CD4-positive, alpha-beta T cell treated with Interleukin-17A for 1 hour (primary cell): ENCODE data around the gene SLC16A9.

Experiments
- DNase-seq: peaks from one replicate; pipeline ENCODE4 v3.0.0-alpha.2; 2020

SLC16A9 gene

DNA sequence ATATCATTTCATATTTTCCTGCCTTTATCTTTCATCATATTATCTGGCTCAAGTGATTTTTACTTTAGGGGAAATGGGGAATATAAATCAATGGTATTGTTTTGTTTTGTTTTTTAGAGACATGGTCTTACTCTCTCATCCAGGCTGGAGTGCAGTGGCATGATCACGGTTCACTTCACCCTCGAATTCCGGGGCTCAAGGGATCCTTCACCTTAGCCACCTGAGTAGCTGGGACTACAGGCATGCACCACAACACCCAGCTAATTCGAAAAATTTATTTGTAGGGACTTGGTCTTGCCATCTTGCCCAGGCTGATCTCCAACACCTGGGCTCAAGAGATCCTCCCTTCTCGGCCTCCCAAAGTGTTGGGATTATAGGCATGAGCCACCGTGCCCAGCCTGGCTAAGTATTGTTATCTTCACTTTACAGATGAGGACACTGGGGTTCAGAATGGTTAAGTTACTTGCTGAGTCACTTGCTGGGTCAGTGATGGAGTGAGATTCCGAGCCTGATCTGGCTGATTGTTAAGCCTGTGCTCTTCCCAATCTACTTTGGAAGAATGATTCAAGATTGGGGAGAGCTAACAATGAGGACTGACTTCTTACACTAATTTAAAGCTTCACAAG is 3.7 kb upstream of the SLC16A9 start:
- no peak for DNase-seq

DNA sequence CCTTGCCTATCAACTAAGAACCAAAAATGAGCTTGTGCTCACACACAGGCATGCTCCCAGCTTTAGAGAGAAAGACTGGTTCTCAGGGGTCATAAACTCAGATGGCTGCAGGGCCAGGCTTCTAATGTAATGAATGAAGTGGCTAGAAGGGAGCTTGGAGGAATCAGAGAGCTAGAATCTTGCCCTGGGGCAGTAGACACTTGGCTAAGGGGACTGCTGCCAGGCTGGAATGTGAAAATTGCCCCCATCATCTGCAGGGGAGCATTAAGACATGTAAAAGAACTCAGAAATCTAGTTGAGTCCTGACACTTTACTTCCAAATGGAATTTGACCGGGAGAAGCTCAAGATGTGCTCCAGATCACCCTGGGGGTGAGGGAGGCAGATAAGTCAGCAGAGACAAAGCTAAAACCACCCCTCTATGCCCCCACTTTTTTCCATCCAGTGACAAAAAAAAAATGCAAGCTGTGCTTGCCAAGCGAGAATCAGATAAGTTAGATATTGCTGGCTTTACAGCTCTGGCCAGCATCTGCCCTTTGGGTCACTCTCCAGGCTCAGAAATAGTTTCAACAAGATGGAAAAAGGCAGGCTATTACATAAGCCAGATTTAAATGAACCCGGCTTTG is 2.3 kb upstream of the SLC16A9 start:
- no peak for DNase-seq

DNA sequence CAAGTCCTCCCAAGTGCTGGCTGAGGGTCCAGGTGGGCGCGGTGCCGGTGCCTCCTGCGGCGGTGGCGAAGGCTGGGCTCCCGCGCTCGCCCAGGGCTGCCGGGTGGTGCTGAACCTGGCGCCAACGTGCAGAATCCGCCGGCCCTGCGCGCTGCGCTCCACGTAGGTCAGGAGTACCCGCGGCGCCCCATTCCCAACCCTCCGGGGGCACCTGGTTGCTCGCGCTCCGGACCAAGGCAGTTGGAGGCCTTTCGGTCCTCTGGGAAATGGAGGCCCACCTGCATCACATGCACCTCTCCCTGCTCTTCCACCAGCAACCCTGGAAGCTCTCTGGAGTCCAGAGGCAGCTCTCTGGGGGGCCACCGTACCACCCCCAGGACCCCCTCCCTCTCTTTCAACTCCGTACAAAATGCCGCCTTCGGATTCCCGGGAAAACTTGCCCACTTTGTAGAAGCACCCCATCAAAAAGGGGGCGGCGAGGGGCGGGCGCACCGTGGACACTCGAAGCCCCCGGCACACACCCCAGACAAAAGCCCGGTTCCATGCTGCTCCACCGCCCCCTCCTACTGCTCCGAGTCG is 745 bp downstream of the SLC16A9 start:
- DNase-seq: no peak

DNA sequence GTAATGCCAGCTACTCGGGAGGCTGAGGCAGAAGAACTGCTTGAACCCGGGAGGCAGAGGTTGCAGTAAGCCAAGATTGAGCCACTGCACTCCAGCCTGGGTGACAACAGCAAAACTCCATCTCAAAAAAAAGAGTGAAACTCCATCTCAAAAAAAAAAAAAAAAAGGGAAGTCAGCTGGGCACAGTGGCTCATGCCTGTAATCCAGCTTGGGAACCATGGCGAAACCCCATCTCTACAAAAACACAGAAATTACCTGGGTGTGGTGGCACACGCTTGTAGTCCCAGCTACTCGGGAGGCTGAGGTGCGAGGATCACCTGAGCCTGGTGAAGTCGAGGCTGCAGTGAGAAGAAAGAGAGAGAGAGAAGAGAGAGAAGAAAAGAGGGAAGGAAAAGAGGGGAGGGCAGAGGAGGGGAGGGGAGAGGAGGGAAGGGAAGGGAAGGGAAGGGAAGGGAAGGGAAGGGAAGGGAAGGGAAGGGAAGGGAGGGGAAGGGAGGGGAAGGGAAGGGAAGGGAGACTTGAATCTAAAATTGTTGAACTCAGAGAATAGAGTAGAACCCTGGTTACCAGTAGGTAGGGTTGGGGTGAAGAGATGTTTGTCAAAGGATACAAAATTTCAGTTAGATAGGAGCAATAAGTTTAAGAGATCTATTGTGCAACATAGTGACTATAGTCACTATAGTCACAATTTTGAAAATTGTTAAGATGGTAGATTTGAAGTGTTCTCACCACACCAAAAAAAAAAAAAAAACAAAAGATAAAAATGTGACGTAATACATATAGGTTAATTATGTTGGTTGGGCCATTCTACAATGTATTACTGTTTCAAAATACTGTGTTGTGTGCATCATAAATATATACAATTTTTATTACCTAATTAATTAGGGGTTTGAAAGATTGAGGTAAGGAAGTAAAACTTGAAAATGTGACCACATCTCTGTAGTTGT is 2.5 kb downstream of the SLC16A9 start:
- DNase-seq: no peak

DNA sequence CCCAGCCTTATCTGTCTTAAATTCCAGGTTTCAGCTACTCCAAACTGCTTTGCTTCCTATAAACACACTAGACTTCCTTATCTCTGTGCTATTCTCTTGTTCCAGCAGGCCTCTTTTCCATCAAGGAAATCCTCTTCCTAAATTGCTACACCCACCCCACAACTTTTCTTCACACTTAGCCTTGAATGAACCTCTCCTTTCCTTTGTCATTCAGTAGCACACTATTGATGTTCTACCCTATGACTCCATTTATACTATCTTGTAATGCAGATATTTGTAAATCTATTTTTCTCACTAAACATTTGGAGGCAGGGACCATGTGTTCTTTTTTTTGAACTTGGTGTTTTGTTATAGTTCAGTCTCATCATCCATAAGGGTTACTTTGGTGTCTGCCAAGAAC is 3.7 kb downstream of the SLC16A9 start:
- DNase-seq: no peak

DNA sequence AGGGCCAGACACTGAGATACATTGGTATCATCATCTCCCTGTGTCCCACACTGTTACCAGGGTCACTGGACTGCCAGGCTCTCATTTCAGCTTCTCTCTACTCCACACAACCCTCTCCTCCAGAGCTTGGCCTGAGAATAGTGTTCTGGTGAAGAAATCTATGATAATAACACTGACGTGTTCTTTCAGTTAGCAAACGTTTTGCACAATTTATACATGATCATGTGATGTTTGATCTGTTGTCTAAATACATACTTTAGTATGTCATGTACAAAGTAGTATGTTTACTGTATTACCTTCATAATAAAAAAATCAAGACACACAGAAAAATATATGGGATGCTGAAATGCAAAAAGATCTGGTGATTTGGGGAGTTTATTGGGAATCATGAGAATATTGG is 5.0 kb downstream of the SLC16A9 start:
- no peak for DNase-seq

DNA sequence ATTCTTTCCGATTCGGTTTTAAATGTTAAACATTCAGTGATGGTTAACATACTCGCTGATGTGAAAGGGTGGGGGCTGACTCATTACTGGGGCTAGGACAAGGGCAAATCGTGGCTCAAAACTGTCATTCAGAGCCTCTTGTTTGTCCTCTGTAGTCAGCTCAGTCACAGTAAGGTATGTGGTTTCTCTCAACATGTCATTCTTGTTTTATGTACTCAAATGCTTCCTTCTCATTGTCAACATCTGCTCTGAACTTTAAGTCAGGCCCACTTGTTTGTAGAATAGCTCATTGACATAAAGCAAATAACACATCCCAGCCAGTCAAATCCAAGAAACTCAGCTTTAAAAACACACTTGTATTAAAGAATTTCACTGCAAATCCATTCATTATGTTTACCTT is 7.3 kb downstream of the SLC16A9 start:
- DNase-seq: no peak

DNA sequence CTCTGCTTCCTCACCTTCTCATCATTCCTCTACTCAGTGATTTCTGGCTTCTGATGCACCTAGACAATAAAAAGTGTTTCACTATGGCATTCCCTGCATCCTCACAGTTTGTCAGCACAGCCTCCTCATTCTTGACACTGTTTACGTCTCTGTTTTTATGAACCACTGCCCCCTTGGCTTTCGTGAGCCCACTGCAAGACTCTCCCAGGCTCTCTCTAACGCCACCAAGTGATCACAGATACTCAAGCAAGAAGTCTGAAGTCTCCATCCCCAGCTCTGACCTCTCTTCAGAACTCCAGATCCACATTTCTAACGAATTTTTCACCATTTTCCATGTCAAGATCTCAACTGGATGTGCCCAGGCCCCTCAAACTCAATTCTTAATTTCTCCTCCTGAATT is 8.9 kb downstream of the SLC16A9 start:
- no peak for DNase-seq

DNA sequence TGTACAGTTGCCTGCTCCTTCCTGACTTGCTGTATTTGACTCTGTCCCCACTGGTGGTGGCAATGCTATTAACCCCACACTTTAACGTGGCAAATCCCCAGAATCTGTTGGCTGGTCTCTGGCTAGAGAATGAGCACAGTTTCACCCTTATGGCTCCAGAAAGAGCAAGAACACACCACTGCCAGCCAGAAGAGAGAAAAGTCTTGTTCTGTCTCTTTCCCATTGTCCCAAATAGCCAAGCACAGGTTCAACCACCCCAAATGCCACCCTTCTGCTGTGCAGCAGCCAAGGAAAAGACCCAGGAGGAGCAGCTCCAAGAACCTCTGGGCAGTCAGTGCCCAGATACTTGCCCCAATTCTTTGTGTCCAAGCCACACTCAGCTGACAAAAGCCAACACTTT is 11.3 kb downstream of the SLC16A9 start:
- DNase-seq: no peak

DNA sequence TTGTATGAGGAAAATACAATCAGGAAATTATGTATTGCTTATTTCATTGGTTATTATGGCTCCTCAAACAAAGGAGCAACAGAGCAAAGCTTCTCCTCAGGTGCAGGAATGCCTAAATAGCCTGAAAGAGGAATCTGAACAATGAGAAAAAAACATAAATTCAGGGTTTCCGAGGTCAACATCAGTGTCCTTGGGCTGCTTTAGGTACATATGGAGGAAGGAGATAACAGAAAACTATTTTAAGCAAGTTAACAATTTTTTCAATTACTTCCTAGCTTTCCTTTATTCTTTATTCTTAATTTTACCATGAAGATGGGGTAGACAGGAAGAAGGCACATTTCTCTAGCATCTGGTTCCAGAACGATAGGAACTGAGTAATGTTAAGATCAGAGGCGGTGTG is 14.0 kb downstream of the SLC16A9 start:
- no peak for DNase-seq

DNA sequence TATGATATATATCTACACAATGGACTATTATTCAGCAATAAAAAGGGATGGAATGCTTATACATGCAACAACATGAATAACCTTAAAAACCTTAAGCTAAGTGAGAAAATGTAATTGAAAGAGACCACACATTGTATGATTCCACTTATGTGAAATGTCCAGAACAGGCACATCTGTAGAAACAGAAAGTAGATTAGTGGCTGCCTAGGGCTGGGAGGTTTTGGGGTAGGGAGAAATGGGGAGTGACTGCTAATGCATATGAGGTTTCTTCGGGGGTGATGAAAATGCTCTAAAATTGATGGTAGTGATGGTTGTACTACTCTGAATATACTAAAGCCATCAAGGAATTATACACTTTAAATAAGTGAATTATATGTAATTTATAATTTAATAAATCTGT is 14.7 kb downstream of the SLC16A9 start:
- DNase-seq: no peak

DNA sequence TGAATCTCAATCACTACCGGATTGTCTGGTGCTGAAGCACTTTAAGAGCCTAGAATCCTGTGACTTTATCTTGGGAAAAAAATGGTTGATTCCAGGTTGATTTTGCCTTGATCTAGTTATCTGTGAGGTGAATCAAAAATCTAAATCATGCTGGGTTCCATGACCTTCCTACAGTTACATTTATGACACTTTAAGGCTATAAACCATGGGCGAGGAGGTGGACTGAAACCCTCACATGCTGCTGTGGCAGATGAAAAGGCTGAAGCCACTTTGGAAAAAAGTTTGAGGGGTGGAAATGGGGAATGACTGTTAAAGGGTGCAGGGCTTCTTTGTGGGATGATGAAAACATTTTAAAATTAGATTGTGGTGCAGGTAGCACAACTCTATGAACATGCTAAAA is 17.5 kb downstream of the SLC16A9 start:
- no peak for DNase-seq

DNA sequence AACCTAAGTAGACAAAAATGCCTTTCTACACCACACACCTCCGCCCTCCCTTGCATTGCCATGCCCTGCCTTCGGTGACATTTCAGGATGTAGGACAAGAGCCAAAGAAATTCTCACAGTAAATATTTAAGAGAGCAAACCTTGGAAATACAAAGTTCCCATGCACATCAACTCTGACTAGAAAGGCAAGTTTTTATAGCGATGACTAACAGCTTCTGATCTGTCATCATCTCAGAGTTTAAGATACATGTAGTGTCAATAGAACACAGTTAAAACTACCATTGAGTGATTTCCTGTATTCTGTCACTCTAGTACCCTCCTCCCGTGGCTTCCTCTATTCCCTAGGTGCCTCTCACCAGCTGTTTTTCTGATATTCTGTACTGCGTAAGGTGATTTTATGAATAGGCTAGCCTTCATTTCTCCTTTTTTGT is 20.7 kb downstream of the SLC16A9 start:
- DNase-seq: no peak

DNA sequence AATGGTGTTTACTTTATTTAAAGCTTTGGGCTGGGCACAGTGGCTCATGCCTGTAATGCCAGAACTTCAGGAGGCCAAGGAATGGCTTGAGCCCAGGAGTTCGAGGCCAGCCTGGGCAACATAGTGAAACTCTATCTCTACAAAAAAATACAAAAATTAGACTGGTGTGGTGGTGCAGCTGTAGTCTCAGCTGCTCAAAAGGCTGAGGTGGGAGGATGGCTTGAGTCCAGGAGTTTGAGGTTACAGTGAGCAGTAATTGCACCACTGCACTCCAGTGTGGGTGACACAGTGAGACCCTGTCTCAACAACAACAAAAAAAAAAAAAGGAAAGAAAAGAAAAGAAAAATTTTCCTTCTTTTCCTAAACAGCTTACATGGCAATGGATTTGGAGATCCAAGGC is 22.0 kb downstream of the SLC16A9 start:
- DNase-seq: no peak

DNA sequence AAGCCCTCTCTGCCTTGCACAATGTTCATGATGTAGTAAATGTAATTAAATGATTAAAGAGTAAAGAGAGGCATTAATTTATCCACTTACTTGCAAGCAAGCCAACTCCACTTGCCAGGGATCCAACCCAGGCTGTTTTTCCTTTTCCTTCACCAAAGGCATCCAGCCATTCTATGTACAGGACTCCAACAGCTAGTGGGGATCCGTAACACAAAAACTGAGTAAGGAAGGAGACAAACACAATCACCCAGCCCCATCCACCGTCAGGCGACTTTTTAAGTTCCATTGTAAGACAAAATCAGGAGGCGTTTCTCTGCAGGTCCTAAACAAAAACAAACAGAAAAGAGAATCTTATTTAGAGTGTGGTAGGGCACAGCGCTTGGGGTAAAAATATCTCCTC is 25.6 kb downstream of the SLC16A9 start:
- no peak for DNase-seq

DNA sequence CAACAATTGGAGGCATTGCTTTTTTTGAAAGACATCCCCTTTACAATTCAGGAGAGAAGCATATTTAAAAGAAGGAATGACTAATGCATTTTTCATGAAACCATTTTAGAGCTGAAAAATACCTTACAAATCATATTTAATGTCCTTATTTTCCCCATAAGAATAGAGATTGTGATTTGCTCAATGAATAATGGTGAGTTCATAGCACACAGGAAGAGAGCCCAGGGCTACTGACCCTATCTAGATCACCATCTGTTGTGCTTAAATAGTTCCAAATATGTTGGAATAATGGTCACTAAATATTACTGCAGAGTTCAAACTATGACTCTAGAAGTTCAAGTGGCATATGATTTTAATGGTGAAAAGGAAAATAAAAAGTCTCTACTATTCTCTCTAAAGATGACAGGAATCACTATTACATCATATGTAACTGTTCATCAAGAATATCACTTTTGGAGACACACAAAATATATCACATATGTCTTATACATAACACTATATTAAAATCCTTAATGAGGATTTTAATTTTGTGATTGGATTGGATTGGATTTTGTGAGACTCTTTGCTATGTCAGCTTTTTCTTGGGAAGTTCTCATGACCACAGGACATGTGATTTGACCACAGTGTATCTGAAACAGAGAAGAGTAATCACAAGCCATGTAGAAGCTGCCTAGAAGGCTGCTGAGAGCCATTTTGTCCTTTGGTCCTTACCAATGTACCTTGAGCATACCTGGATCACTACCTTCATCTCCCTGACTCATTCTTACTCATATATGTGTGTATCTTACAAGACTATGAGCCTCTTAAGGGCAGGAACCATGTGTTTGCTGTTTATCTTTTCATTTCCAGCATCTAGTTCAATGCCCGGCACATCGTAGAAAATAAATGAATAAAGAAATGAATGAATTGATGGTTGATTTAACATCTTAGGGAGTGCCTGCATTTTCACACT is 26.4 kb downstream of the SLC16A9 start:
- DNase-seq: no peak

DNA sequence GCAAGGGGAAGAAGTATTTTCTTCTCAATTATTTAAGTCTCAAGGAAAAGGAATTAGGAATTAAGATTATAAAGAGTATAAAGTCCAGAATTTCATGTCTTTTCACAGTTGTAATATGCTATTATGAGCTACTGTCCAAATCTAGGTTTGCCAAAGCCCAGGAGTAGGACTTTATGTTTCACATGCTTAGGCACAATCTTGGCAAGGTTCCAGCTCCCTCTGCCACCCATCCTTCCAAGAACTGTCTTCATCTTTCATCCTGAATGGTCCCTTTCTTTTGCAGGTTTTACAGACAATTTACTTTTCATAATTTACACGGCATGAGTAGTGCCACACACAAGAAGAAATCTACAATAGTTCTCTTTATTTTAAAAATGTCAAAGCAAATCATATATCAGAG is 29.5 kb downstream of the SLC16A9 start:
- no peak for DNase-seq

DNA sequence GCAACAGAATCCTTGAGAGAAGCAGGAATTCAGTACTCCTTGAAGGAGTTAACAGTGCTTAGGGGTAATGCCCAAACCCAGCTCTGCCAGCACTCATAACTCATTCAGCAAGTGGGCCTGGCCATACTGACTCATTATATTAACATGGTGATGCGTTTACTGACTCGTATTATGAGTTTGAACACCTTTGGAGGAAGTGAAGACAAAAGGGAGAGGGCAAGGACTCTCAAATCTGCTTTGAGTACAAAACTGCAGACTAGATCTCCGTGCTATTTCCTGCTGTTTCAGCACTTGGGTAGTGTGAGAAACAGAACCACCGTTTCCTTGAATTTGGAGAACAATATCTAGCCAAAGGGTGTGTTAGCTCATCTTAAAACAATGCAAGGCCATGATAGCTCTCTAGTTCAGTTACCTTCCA is 30.8 kb downstream of the SLC16A9 start:
- no peak for DNase-seq

DNA sequence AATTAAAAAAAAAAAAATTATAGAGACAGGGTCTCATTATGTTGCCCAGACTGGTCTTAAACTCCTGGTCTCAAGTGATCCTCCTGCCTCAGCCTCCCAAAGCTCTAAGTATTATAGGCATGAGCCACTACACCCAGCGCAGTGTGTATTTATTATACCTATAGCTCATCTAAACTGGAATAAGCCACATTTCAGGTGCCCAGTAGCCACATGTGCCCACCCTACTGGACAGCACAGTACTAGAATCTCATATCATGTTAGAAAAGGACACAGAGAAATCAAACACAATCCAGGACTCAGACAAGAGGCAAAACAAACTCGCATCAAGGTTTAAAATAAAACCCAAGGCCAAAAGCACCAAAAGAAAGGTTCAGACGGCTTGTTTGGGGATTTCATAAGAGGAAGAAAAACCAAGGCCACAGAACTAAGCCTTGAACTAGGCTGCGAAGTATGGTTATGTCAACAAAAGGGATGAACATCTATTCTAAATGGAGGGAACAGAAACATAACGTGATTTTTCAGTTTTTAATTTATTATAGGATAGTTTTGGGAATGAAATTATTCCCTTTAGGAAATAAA is 32.3 kb downstream of the SLC16A9 start:
- DNase-seq: no peak

DNA sequence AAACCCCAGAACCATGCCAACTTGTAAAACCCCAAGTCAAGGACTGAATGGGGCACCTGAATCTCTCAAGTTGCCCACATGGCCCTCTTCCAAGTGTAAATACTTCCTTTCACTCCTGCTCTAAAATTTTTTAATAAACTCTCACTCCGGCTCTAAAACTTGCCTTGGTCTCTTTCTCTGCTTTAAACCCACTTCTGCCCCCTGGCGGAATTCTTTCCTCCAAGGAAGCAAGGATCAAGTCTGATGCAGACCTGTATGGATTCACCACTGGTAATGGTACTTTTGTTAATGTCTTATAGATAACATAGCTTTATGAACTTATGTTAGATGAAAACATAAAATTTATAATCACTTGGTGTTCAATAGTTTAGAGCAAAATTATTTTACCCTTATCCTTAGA is 33.8 kb downstream of the SLC16A9 start:
- no peak for DNase-seq

DNA sequence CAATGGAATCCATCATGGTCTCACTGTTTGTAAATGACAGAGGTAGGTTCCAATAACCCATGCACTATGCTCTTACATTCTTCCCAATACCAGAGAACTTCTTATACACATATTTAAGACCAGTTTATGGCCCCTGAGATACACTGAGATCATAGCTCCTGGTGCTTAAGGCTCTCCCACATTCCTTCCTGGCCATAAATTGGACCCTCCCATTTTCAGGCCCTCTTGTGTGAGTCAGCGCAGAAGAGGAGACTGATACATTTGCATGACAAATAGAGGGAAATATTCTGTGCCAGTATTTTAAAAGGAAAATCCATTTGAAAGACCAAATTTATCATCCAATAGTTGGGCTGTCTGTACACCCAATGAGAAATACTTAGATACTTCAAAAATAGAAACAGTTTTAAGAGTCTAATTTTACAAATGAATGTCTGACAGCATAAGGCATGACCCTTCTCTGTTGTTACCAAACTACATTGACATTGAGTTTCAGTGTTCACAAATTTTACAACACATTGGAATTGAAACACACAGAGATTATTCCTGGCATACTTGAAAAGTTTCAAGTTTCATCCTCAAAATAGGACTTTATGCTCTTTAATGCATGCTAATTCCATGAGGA is 35.3 kb downstream of the SLC16A9 start:
- no peak for DNase-seq
